ENCODE data around the gene COL6A2. TPM values are rescaled to one million over a fixed set of nuclear protein-coding genes. Genes with fewer than 3 reads are reported as not detected.

The COL6A2 gene
- total and polyA plus RNA-seq, 2 of the 13 experiments (the other 11 are each of a cell fraction or from before 2014, with no cell fraction given), result 0.07 to 0.41 TPM

DNA sequence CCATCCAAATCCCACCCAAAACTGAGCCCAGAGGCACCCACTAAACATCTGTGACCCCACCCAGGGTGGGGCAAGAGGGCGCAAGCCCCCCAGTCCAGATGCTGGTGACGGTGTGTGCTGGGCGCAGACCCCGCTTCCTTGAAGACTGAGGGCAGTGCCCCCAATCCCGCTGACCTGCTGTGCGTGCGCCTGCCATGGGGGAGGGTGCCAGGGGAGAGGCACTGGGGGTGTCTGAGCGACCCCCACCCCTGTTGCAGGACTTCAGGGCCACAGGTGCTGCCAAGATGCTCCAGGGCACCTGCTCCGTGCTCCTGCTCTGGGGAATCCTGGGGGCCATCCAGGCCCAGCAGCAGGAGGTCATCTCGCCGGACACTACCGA lies 13.3 kb downstream of the COL6A2 start:
- ChIA-PET POLR2A (no interaction called here), CTCF (ENCODE audit: low intra/inter-chr PET ratio, low total read pairs) (no interaction called here)
- BruUV-seq (replicated peaks), result no TSS peak
- WGBS (ENCODE audit: low lambda C conversion rate), result 50% methylated on average over 2 of the region's 12 CpGs
- Histone ChIP-seq H4K20me1 (ENCODE audit: insufficient read depth, low read length) (no peaks in the 10 kb centered on the region), H3K4me3 (replicated peaks in 1 of 3; ENCODE audit: insufficient read depth in 1 of 3, low read depth in 2 of 3, low read length in 3 of 3) (no peak overlapping the region), H3K4me1 (ENCODE audit: insufficient read depth, low read length) (no peaks in the 10 kb centered on the region), H2AFZ (ENCODE audit: low read length) (no peak overlapping the region), H3K4me2 (ENCODE audit: low read depth, low read length) (no peak overlapping the region), H3K9me3 (ENCODE audit: low read length) (peaks cover 11% of the 10 kb centered on the region), H3K36me3 (replicated peaks in 1 of 2; ENCODE audit: control insufficient read depth in 1 of 2, insufficient read depth in 2 of 2, low read length in 2 of 2) (no peaks in the 10 kb centered on the region), H3K27ac (ENCODE audit: extremely low read length, insufficient read depth, low read length) (no peak overlapping the region), H3K9ac (ENCODE audit: insufficient read depth, low read depth, low read length) (no peak overlapping the region), H3K79me2 (ENCODE audit: insufficient read depth, low read length) (no peaks in the 10 kb centered on the region), H3K27me3 (ENCODE audit: control insufficient read depth in 1 of 2, insufficient read depth in 2 of 2, low read length in 2 of 2) (peaks cover 1 to 20% of the 10 kb centered on the region in 2 experiments; a peak in 2 of 5 replicates)
- no peak for DNase-seq (ENCODE audit: low spot score)
- in situ Hi-C loops (cut with HindIII; ENCODE audit: extremely low pct_ligation_motif_present, low pct_unique_long_range_greater_than_20kb), result no loop called here
- no peak for TF ChIP-seq NONO (IDR thresholded peaks at IDR 0.05)
- no peak for TF ChIP-seq NONO (CRISPR knock-in tag; conservative IDR thresholded peaks at IDR 0.05)
- no peak for TF ChIP-seq ZNF572 (CRISPR knock-in tag; IDR thresholded peaks at IDR 0.05)
- TF ChIP-seq HNRNPK (IDR thresholded peaks at IDR 0.05; ENCODE audit: low read depth, low read length, poor library complexity, severe bottlenecking), result no peak
- no peak for TF ChIP-seq MIER3 (CRISPR knock-in tag; IDR thresholded peaks at IDR 0.05; ENCODE audit: borderline replicate concordance)
- TF ChIP-seq NFRKB (IDR thresholded peaks at IDR 0.05), result no peak
- no peak for TF ChIP-seq SRSF4 (IDR thresholded peaks at IDR 0.05; ENCODE audit: low read depth, low read length, poor library complexity, severe bottlenecking)
- TF ChIP-seq, protein P1, sequence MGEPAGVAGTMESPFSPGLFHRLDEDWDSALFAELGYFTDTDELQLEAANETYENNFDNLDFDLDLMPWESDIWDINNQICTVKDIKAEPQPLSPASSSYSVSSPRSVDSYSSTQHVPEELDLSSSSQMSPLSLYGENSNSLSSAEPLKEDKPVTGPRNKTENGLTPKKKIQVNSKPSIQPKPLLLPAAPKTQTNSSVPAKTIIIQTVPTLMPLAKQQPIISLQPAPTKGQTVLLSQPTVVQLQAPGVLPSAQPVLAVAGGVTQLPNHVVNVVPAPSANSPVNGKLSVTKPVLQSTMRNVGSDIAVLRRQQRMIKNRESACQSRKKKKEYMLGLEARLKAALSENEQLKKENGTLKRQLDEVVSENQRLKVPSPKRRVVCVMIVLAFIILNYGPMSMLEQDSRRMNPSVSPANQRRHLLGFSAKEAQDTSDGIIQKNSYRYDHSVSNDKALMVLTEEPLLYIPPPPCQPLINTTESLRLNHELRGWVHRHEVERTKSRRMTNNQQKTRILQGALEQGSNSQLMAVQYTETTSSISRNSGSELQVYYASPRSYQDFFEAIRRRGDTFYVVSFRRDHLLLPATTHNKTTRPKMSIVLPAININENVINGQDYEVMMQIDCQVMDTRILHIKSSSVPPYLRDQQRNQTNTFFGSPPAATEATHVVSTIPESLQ (CRISPR knock-in tag; conservative IDR thresholded peaks at IDR 0.05), result no peak
- TF ChIP-seq EHMT2 (IDR thresholded peaks at IDR 0.05; ENCODE audit: borderline replicate concordance, low read depth, low read length), result no peak
- no peak for TF ChIP-seq ZBTB8A (CRISPR knock-in tag; IDR thresholded peaks at IDR 0.05; ENCODE audit: borderline replicate concordance, low read depth)
- TF ChIP-seq SAFB2 (CRISPR knock-in tag; IDR thresholded peaks at IDR 0.05; ENCODE audit: borderline replicate concordance, low read depth), result no peak
- no peak for TF ChIP-seq SKI (IDR thresholded peaks at IDR 0.05; ENCODE audit: partially characterized antibody)
- TF ChIP-seq ZNF724P (CRISPR knock-in tag; IDR thresholded peaks at IDR 0.05; ENCODE audit: borderline replicate concordance), result no peak
- no peak for TF ChIP-seq GPN1 (CRISPR knock-in tag; IDR thresholded peaks at IDR 0.05; ENCODE audit: borderline replicate concordance)
- no peak for TF ChIP-seq TAF15 (IDR thresholded peaks at IDR 0.05; ENCODE audit: low read depth, low read length, poor library complexity, severe bottlenecking)
- no peak for TF ChIP-seq ZNF614 (CRISPR knock-in tag; IDR thresholded peaks at IDR 0.05; ENCODE audit: borderline replicate concordance)
- TF ChIP-seq MAZ (IDR thresholded peaks at IDR 0.05; ENCODE audit: borderline replicate concordance, low read depth, low read length), result no peak
- TF ChIP-seq MAZ (CRISPR knock-in tag; IDR thresholded peaks at IDR 0.05; ENCODE audit: low read depth), result no peak
- intact Hi-C loops (cut with micrococcal nuclease; ENCODE audit: unreplicated experiment), result no loop called here
- FAIRE-seq, result no peak
- no peak for ATAC-seq
